GM23248 (cell line): ENCODE data around the gene RAB18. TPM values are rescaled to one million over a fixed set of nuclear protein-coding genes. Genes with fewer than 3 reads are reported as not detected.

Experiments used
- DNase-seq: peaks from one replicate; pipeline ENCODE4 v3.0.0-alpha.2; 2015
- H2AFZ ChIP-seq: fragments of 200-600 bp; sonication (generic); 2 replicates; pipeline ENCODE4 v1.6.1; 2016; ENCODE audit warnings: antibody characterized with exemption
- H3F3A ChIP-seq: fragments of 200-600 bp; sonication (generic); 2 replicates; pipeline ENCODE4 v1.6.1; 2016; ENCODE audit warnings: mild to moderate bottlenecking, antibody characterized with exemption, mixed run types; ENCODE audit not compliant: insufficient read depth
- H3K27ac ChIP-seq: fragments of 200-600 bp; sonication (generic); 2 replicates; pipeline ENCODE4 v1.5.1; 2016; ENCODE audit warnings: mild to moderate bottlenecking
- H3K27me3 ChIP-seq: fragments of 200-600 bp; sonication (generic); replicated peaks from 2 replicates; pipeline ENCODE4 v1.6.1; 2016; ENCODE audit warnings: mild to moderate bottlenecking; ENCODE audit not compliant: insufficient read depth
- H3K36me3 ChIP-seq: fragments of 200-600 bp; sonication (generic); 2 replicates; pipeline ENCODE4 v1.6.1; 2016; ENCODE audit warnings: low read depth, mild to moderate bottlenecking
- H3K4me1 ChIP-seq: fragments of 200-600 bp; sonication (generic); 2 replicates; pipeline ENCODE4 v1.6.1; 2016; ENCODE audit warnings: mild to moderate bottlenecking; ENCODE audit not compliant: insufficient read depth
- H3K4me2 ChIP-seq: fragments of 200-600 bp; sonication (generic); one replicate; pipeline ENCODE4 v1.6.1; 2016; ENCODE audit warnings: mild to moderate bottlenecking; ENCODE audit not compliant: unreplicated experiment
- H3K4me3 ChIP-seq: fragments of 200-600 bp; sonication (generic); 2 replicates; pipeline ENCODE4 v1.5.1; 2016; ENCODE audit warnings: mild to moderate bottlenecking
- H3K79me2 ChIP-seq: fragments of 200-600 bp; sonication (generic); 2 replicates; pipeline ENCODE4 v1.6.1; 2016; ENCODE audit warnings: mild to moderate bottlenecking; ENCODE audit not compliant: insufficient read depth
- H3K9ac ChIP-seq: fragments of 200-600 bp; sonication (generic); 2 replicates; pipeline ENCODE4 v1.6.1; 2016; ENCODE audit warnings: mild to moderate bottlenecking
- H3K9me2 ChIP-seq: fragments of 200-600 bp; sonication (generic); 2 replicates; pipeline ENCODE4 v1.6.1; 2016; ENCODE audit warnings: mixed run types, mild to moderate bottlenecking, moderate library complexity; ENCODE audit not compliant: insufficient read depth
- H3K9me3 ChIP-seq: fragments of 200-600 bp; sonication (generic); one replicate; pipeline ENCODE4 v1.6.1; 2017; ENCODE audit warnings: low read depth
- H4K20me1 ChIP-seq: fragments of 200-600 bp; sonication (generic); 2 replicates; pipeline ENCODE4 v1.6.0; 2016; ENCODE audit not compliant: insufficient read depth
- EZH2 ChIP-seq: fragments of 200-600 bp; sonication (generic); IDR thresholded peaks from 2 replicates; pipeline ENCODE4 v1.6.1; 2018; ENCODE audit warnings: antibody characterized with exemption, mild to moderate bottlenecking; ENCODE audit not compliant: insufficient read depth, poor library complexity, severe bottlenecking
- EZH2phosphoT487 ChIP-seq: fragments of 200-600 bp; sonication (generic); IDR thresholded peaks from 2 replicates; pipeline ENCODE4 v1.6.1; 2018; ENCODE audit warnings: antibody characterized with exemption, moderate library complexity, mild to moderate bottlenecking, low read depth; ENCODE audit not compliant: insufficient read depth
- WGBS, 2 experiments: methylation state at CpG; one replicate each; pipeline ENCODE4 v1.1.6; 2015 to 2017; ENCODE audit warnings: low lambda C conversion rate in 2 of 2, low coverage in 1 of 2; ENCODE audit errors: missing lambda C conversion rate in 2 of 2; 5-methylcytosine and 5-hydroxymethylcytosine counted together
- in situ Hi-C: fragments of 300-500 bp; cut with MboI; formaldehyde crosslinking; loops from 2 replicates; pipeline ENCODE4 v1.15.0; 2020
- polyA plus RNA-seq: library from polyadenylated mRNA; unstranded; fragments of >200 nt; fragmentation: Nextera tagmentation; extraction: Ambion mirVana; gene quantifications from 2 replicates; pipeline ENCODE4 v1.2.1, GENCODE V29; 2016
- total RNA-seq: library from RNA; depleted of rRNA; stranded (reverse); fragments of >200 nt; shearing (Covaris generic); gene quantifications from 2 replicates; pipeline ENCODE4 v1.2.3, GENCODE V29; 2014; rRNA removed

The RAB18 gene
- total and polyA plus RNA-seq, 2 experiments from 2014 or later: 57.7 to 221 TPM

DNA sequence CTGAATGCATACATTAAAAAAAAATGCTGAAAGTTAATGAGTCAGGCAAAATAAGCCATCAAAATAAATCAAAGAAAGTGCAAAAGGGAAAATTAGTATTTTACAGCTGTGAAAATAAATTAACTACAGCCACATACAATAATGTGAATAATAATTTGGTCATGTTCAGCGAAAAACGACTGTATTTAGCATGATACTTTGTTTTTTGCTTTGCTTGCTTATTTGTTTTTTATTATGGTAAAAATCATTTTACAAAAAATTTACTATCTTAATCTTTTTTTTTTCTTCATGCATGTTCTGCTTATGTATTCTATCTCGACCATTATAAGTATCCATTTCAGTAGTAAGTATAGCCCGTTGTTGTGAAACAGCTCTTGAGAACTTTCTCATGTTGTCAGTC, 77.1 kb downstream of the RAB18 start:
- 87 to 88% methylated on average over 4 of the region's 4 CpGs for WGBS, 2 experiments

DNA sequence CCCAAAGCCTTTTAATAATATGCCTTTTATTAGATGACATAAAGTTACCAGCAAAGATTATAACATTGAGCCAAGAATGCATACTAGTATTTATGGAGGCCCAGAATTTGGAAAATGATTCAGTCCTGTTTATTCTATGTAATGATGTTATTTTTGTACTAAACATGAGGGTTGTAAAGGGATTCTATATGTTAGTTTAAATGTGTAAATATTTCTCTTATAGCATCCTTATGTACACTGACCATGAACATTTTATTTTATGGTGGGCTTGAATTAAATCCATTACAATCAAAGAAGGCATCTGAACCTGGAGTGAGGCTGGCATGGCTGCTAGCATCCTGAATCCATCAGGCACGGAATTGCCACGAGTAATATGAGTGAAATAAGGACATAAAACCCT, 80.2 kb downstream of the RAB18 start:
- in situ Hi-C loops: no loop called here
- WGBS, 2 experiments: 61 to 72% methylated on average over 2 of the region's 2 CpGs
- no peak for TF ChIP-seq EZH2phosphoT487
- no peak for TF ChIP-seq EZH2
- H3K27me3 ChIP-seq: no peaks in the 10 kb centered on the region
- no peaks in the 10 kb centered on the region for H3K79me2 ChIP-seq
- H3K4me3 ChIP-seq: no peak overlapping the region
- H3K4me2 ChIP-seq: no peak overlapping the region
- no peaks in the 10 kb centered on the region for H4K20me1 ChIP-seq
- H3K4me1 ChIP-seq: no peaks in the 10 kb centered on the region
- H2AFZ ChIP-seq: no peak overlapping the region
- no peak for DNase-seq
- no peaks in the 10 kb centered on the region for H3K9me3 ChIP-seq
- no peak overlapping the region for H3K9ac ChIP-seq
- H3K27ac ChIP-seq: no peak overlapping the region
- H3K36me3 ChIP-seq: no peaks in the 10 kb centered on the region
- H3F3A ChIP-seq: no peaks in the 10 kb centered on the region
- no peaks in the 10 kb centered on the region for H3K9me2 ChIP-seq

More for the DNA sequence above, 77.1 kb downstream of the RAB18 start:
- no peak overlapping the region for H3K4me3 ChIP-seq
- H3K36me3 ChIP-seq: no peaks in the 10 kb centered on the region
- no peaks in the 10 kb centered on the region for H3K9me3 ChIP-seq
- no peak overlapping the region for H2AFZ ChIP-seq
- H4K20me1 ChIP-seq: no peaks in the 10 kb centered on the region
- H3F3A ChIP-seq: no peaks in the 10 kb centered on the region
- H3K4me2 ChIP-seq: no peak overlapping the region
- H3K9me2 ChIP-seq: no peaks in the 10 kb centered on the region
- TF ChIP-seq EZH2phosphoT487 (no peak), EZH2 (no peak)
- H3K27me3 ChIP-seq: no peaks in the 10 kb centered on the region
- no peak overlapping the region for H3K27ac ChIP-seq
- DNase-seq: no peak
- H3K79me2 ChIP-seq: no peaks in the 10 kb centered on the region
- no peak overlapping the region for H3K9ac ChIP-seq
- no peaks in the 10 kb centered on the region for H3K4me1 ChIP-seq
- in situ Hi-C loops: no loop called here

Other genes starting within 250 kb of the RAB18 start
- 41.4 and 44.1 TPM in 2 replicates for gene MKX, start 241.5 kb downstream of the RAB18 start, total RNA-seq
- 35.9 and 36.2 TPM in 2 replicates for gene MKX, start 241.5 kb downstream of the RAB18 start, polyA plus RNA-seq